Ovary (tissue), 9 donors: ENCODE results near the gene PLEKHH2. TPM values are rescaled to one million over a fixed set of nuclear protein-coding genes. Genes with fewer than 3 reads are reported as not detected.

ENCODE experiments used
- DNase-seq, 5 donors: peaks; one replicate each; pipeline ENCODE4 v3.0.0-alpha.2; 2019 to 2020
- H3K27ac ChIP-seq, 2 donors: fragments of 200-600 bp; one replicate each; pipeline versions ENCODE4 v1.5.1 to v1.8.0; 2019 to 2022
- H3K27me3 ChIP-seq: fragments of 200-600 bp; one replicate; pipeline ENCODE4 v1.8.0; 2022
- H3K36me3 ChIP-seq: fragments of 200-600 bp; sonication (generic); one replicate; pipeline ENCODE4 v1.5.1; 2019
- H3K4me1 ChIP-seq: one replicate; pipeline ENCODE4 v1.8.1; 2013; ENCODE audit warnings: mild to moderate bottlenecking, moderate library complexity; ENCODE audit not compliant: insufficient read depth
- H3K4me3 ChIP-seq: fragments of 200-600 bp; sonication (generic); one replicate; pipeline ENCODE4 v1.5.1; 2017
- H3K9me3 ChIP-seq, 2 donors: fragments of 200-600 bp in 1 of 2; sonication (generic) in 1 of 2; one replicate each; pipeline versions ENCODE4 v1.5.1 to v1.8.1; 2013 to 2019; ENCODE audit warnings: mild to moderate bottlenecking in 1 of 2, moderate library complexity in 1 of 2
- EP300 ChIP-seq: sonication (generic); formaldehyde crosslinking; IDR thresholded peaks from one replicate; pipeline ENCODE4 v1.6.1; 2017; ENCODE audit warnings: antibody characterized with exemption
- POLR2A ChIP-seq: fragments of 450-650 bp; IDR thresholded peaks from one replicate; pipeline ENCODE4 v1.6.1; 2017; ENCODE audit warnings: antibody characterized with exemption, mild to moderate bottlenecking, moderate library complexity
- WGBS, 3 donors: extraction: QIAGEN DNeasy Blood & Tissue Kit in 1 of 3; methylation state at CpG; one replicate each; pipeline versions ENCODE4 v1.1.5 to v1.1.7; 2013 to 2017; 5-methylcytosine and 5-hydroxymethylcytosine counted together
- intact Hi-C, 4 donors: fragments of 100-400 bp; cut with DNase I; formaldehyde crosslinking; loops; one replicate each; pipeline versions ENCODE4 v1.11.0 to v1.15.1; 2022 to 2023
- polyA plus RNA-seq, 2 donors: library from polyadenylated mRNA; stranded (reverse); fragments of 200-250 nt in 1 of 2; fragments of 350-450 nt in 1 of 2; fragmentation: Illumina TruSeq in 1 of 2; extraction: RNeasy Lipid Tissue Mini Kit (QIAGEN cat#74804) in 1 of 2; gene quantifications; one replicate each; pipeline ENCODE4 v1.2.3, GENCODE V29; 2013 to 2014
- total RNA-seq, 7 donors: library from RNA; depleted of rRNA in 2 of 7; stranded (reverse); fragments of >200 nt in 2 of 7; fragmentation: NEBNext Ultra II Directional in 3 of 7; extraction: Animal tissue kit (Norgen Biotek cat#: 25700) in 3 of 7; gene quantifications; one replicate each; pipeline versions ENCODE4 v1.1.0 to v1.2.4, GENCODE V29; 2016 to 2023
- TF ChIP-seq, protein P1 (sequence below), 3 donors: fragments of 450-650 bp in 2 of 3; fragments of 200-600 bp in 1 of 3; IDR thresholded peaks; one replicate each; pipeline versions ENCODE4 v1.5.1 to v1.8.0; 2016 to 2022; ENCODE audit warnings: antibody characterized with exemption in 3 of 3, mild to moderate bottlenecking in 1 of 3
- donor health status: DM: no; HTN: no; CAD: no; lungs with moderate emphysema.
- donor health status: DM: no; HTN: no; CAD: no.
- donor health status: Bipolar disorder and iron deficiency.
- donor health status: DM: yes; HTN: yes; CAD: no.
- donor health status: DM: no; HTN: no; CAD: no.
- donor health status: DM: yes; HTN: yes; CAD: no.

PLEKHH2 gene
- total and polyA plus RNA-seq, 9 donors, result 15.8 to 66.5 (median 37.2) TPM

DNA sequence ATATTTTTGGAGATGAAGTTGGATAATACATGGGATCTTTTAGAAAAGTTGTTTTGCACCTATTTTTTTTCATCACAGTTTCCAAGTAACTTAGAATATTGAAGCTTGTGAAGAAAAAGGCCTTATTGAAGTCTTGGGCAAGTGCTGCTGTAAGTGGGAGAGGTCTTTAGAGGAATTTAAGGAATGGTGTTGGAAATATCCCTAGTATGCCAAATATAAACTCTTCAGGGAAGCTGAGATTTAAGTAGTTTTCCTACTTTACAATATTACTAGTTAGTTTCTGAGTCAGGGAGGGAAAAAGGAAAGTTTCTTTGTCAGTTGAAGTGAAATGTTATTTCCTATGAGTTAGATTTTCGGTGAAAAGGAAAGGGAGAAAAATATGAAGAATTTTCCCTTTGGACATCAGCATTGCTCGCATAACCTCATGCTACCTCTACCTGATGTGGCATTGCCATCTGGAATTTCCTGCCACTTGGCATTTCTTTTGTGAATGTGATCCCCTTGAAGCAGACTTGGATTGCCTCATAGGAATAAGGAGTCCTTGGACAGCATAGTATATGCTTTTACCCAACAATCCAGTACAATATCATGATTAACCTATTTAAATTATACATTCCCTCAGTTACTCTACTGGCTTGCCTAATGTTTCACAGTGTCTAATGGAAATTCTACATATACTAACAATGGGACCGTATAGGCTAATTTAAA is 12.1 kb downstream of the PLEKHH2 start:
- peak overlapping the region in 1 of 2 donors; percentile 37 for H3K27ac ChIP-seq
- H3K36me3 ChIP-seq, result no peaks in the 10 kb centered on the region

DNA sequence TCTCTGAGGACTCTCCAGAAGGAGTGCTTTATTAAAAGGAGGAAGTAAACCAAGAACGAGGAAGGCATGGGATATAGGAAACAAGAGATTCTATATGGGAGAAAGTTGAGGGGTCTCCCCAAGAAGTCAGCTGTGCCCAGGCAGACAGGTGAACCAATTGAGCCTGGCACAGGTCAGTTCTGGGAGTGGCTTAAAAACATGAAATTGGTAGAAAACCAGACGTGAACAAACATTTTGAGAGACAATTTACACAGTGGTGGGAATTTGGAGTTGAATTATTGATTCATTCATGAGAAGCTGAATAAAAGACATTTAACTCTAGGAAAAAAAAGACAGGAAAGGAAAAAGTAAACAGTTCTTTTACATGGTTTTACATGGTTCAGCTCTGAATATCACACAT is 16.4 kb downstream of the PLEKHH2 start:
- TF ChIP-seq, protein P1, sequence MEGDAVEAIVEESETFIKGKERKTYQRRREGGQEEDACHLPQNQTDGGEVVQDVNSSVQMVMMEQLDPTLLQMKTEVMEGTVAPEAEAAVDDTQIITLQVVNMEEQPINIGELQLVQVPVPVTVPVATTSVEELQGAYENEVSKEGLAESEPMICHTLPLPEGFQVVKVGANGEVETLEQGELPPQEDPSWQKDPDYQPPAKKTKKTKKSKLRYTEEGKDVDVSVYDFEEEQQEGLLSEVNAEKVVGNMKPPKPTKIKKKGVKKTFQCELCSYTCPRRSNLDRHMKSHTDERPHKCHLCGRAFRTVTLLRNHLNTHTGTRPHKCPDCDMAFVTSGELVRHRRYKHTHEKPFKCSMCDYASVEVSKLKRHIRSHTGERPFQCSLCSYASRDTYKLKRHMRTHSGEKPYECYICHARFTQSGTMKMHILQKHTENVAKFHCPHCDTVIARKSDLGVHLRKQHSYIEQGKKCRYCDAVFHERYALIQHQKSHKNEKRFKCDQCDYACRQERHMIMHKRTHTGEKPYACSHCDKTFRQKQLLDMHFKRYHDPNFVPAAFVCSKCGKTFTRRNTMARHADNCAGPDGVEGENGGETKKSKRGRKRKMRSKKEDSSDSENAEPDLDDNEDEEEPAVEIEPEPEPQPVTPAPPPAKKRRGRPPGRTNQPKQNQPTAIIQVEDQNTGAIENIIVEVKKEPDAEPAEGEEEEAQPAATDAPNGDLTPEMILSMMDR (IDR thresholded peaks at IDR 0.05), result no peak
- TF ChIP-seq POLR2A, result no peak
- no peak for TF ChIP-seq EP300
- Histone ChIP-seq H3K9me3 (no peaks in the 10 kb centered on the region), H3K4me1 (peaks cover 1% of the 10 kb centered on the region), H3K4me3 (no peak overlapping the region), H3K27ac (no peak overlapping the region), H3K27me3 (no peaks in the 10 kb centered on the region), H3K36me3 (no peaks in the 10 kb centered on the region)
- DNase-seq, result no peak
- WGBS, 3 donors, result 91 to 95% (median 94%) methylated on average over 2 of the region's 2 CpGs
- intact Hi-C loops, result no loop called here

More for the DNA sequence above, 12.1 kb downstream of the PLEKHH2 start:
- Histone ChIP-seq H3K9me3 (no peaks in the 10 kb centered on the region), H3K27me3 (no peaks in the 10 kb centered on the region), H3K4me3 (no peak overlapping the region), H3K4me1 (peaks cover 6% of the 10 kb centered on the region)
- intact Hi-C loops, result no loop called here
- TF ChIP-seq, protein P1 (IDR thresholded peaks at IDR 0.05), result no peak
- TF ChIP-seq POLR2A (no peak), EP300 (no peak)
- 44 to 48% (median 46%) methylated on average over 3 of the region's 3 CpGs for WGBS, 3 donors
- DNase-seq, result no peak

DNA sequence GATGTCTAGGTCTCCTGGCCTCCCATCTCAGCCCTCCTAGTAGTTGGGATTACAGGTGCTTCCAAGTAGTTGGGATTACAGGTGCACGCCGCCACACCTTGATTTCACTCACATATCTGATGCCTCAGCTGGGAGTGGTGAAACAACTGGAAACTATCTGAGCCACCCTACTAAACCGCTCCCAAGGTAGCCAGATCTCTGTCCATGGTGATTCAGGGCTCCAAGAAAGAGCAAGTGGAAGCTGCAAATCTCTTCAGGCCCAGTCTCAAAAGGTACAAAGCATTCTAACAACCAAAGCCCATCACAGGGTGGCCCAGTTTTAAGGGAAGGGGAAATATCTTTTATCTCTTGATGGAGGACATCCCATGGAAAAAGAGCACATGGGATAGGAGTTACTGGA is 20.2 kb downstream of the PLEKHH2 start:
- no peak overlapping the region for H3K4me3 ChIP-seq
- no peaks in the 10 kb centered on the region for H3K9me3 ChIP-seq
- TF ChIP-seq EP300 (no peak), POLR2A (no peak)
- TF ChIP-seq, protein P1 (IDR thresholded peaks at IDR 0.05), result no peak
- H3K27ac ChIP-seq, result no peak overlapping the region
- DNase-seq, result no peak
- no peaks in the 10 kb centered on the region for H3K36me3 ChIP-seq
- 97 to 98% (median 97%) methylated on average over 3 of the region's 3 CpGs for WGBS, 3 donors
- no peaks in the 10 kb centered on the region for H3K4me1 ChIP-seq
- H3K27me3 ChIP-seq, result no peaks in the 10 kb centered on the region
- intact Hi-C loops, result no loop called here

DNA sequence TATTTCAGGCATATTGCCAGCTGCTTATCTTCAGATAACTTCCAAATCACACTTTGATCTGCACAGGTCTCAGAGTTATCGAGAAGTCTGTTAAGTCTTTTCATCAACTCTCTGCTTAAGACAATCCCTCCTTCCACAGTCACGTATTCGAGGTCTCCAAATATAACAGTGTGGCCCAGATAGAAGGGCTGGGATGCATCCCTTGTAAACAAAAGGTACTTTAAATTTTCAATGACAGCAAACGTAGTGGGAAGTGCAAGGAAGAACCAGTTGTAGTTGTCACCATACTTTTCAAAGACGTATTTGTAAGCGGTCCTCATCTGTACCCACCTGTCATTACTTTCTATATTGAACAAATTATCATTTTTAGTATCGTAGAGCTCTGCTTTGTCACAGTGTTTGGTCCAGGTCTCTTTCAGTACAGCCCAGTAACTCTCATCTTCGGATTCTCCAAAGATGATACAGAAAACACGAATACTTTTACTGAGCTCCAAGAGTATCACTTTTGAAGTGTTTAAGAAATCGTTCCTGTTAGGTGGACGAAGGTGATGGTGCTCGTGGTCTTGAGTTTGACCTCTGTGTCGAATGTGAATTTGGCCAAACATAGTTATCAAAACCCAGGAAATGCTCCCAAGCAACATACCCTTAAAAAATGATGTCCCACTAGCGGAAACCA is 38.7 kb downstream of the PLEKHH2 start:
- H3K4me3 ChIP-seq, result peak overlapping the region; percentile 57
- no peaks in the 10 kb centered on the region for H3K9me3 ChIP-seq
- intact Hi-C loops, result no loop called here
- no peak for TF ChIP-seq POLR2A
- TF ChIP-seq EP300, result no peak
- TF ChIP-seq, protein P1 (IDR thresholded peaks at IDR 0.05), result no peak
- H3K4me1 ChIP-seq, result no peaks in the 10 kb centered on the region
- no peaks in the 10 kb centered on the region for H3K36me3 ChIP-seq
- DNase-seq, result no peak
- no peaks in the 10 kb centered on the region for H3K27me3 ChIP-seq
- 60 to 70% (median 69%) methylated on average over 14 of the region's 14 CpGs for WGBS, 3 donors
- no peak overlapping the region for H3K27ac ChIP-seq
